Osteoblast (primary cell): ENCODE data around the gene KDELR3. TPM values are rescaled to one million over a fixed set of nuclear protein-coding genes. Genes with fewer than 3 reads are reported as not detected.
A peak's percentile ranks its signal among the peaks of the same experiment; 100 is the strongest.

Experiments used
- DNase-seq: peaks from one replicate; pipeline ENCODE4 v3.0.0; 2011; ENCODE audit warnings: low spot score, mixed read lengths; ENCODE audit not compliant: insufficient read length; ENCODE audit errors: missing footprints
- H2AFZ ChIP-seq: 2 replicates; pipeline ENCODE4 v1.6.0; 2011; ENCODE audit warnings: mild to moderate bottlenecking, low read length
- H3K27ac ChIP-seq: 2 replicates; pipeline ENCODE4 v1.5.1; 2011; ENCODE audit warnings: mild to moderate bottlenecking, low read depth, low read length, moderate library complexity
- H3K27me3 ChIP-seq: 2 replicates; pipeline ENCODE4 v1.6.0; 2012; ENCODE audit warnings: mild to moderate bottlenecking, control low read depth, inconsistent platforms, low read length, moderate library complexity; ENCODE audit not compliant: insufficient read depth
- H3K36me3 ChIP-seq: 2 replicates; pipeline ENCODE4 v1.5.1; 2011; ENCODE audit warnings: mild to moderate bottlenecking, low read length, control low read depth, moderate library complexity; ENCODE audit not compliant: insufficient read depth
- H3K4me1 ChIP-seq: 2 replicates; pipeline ENCODE4 v1.5.1; 2011; ENCODE audit warnings: mild to moderate bottlenecking, low read length, control low read depth, moderate library complexity; ENCODE audit not compliant: insufficient read depth
- H3K4me2 ChIP-seq: 2 replicates; pipeline ENCODE4 v1.6.0; 2011; ENCODE audit warnings: mild to moderate bottlenecking, low read length; ENCODE audit not compliant: insufficient read depth
- H3K4me3 ChIP-seq: fragments of 200-600 bp; sonication (generic); 3 replicates; pipeline ENCODE4 v1.5.1; 2012; ENCODE audit warnings: mild to moderate bottlenecking, low read length, inconsistent platforms; ENCODE audit not compliant: insufficient read depth
- H3K79me2 ChIP-seq: 2 replicates; pipeline ENCODE4 v1.6.0; 2012; ENCODE audit warnings: mild to moderate bottlenecking, low read length, control low read depth, inconsistent platforms; ENCODE audit not compliant: insufficient read depth
- H3K9me3 ChIP-seq: 2 replicates; pipeline ENCODE4 v1.5.1; 2011; ENCODE audit warnings: low read depth, low read length, control low read depth
- H4K20me1 ChIP-seq: 2 replicates; pipeline ENCODE4 v1.6.0; 2012; ENCODE audit warnings: mild to moderate bottlenecking, low read length, control low read depth; ENCODE audit not compliant: insufficient read depth
- CTCF ChIP-seq: IDR thresholded peaks from 2 replicates; pipeline ENCODE4 v1.5.1; 2011; ENCODE audit warnings: mild to moderate bottlenecking, low read depth, low read length, moderate library complexity; ENCODE audit errors: extremely low read depth
- total RNA-seq: library from RNA; depleted of rRNA; stranded (reverse); fragments of >200 nt; gene quantifications from 2 replicates; pipeline ENCODE4 v1.2.3, GENCODE V29; 2012

Gene KDELR3
- total RNA-seq, 1 donor = 142 TPM

- no peak for TF ChIP-seq CTCF
- Histone ChIP-seq H3K36me3 (peaks cover 31% of the 10 kb centered on the region), H2AFZ (no peak overlapping the region), H3K27me3 (no peaks in the 10 kb centered on the region), H3K27ac (peak overlapping the region; percentile 98), H3K4me3 (peak overlapping the region; percentile 99), H4K20me1 (peaks cover 44% of the 10 kb centered on the region), H3K79me2 (peaks cover 59% of the 10 kb centered on the region), H3K4me2 (peak overlapping the region; percentile 88), H3K4me1 (peaks cover 26% of the 10 kb centered on the region), H3K9me3 (no peaks in the 10 kb centered on the region)
- peak; percentile 63 for DNase-seq
These were observed 37.0 kb downstream of the KDELR3 start for GRCh38 chr22:38504731-38505540.

- Histone ChIP-seq H3K9me3 (no peaks in the 10 kb centered on the region), H3K4me2 (peak overlapping the region; percentile 88), H3K4me1 (peaks cover 26% of the 10 kb centered on the region), H2AFZ (peak overlapping the region; percentile 80), H3K4me3 (peak overlapping the region; percentile 99), H3K79me2 (peaks cover 53% of the 10 kb centered on the region), H3K27ac (peak overlapping the region; percentile 98), H3K27me3 (no peaks in the 10 kb centered on the region), H4K20me1 (peaks cover 44% of the 10 kb centered on the region), H3K36me3 (peaks cover 25% of the 10 kb centered on the region)
- TF ChIP-seq CTCF = no peak
- peak; percentile 90 for DNase-seq
These were observed 37.7 kb downstream of the KDELR3 start for GRCh38 chr22:38505541-38506117.

- DNase-seq = peak; percentile 97
- H3K4me1 ChIP-seq = peaks cover 26% of the 10 kb centered on the region
- H3K4me3 ChIP-seq = peak within 1 kb of the TSS; percentile 99
- no peaks in the 10 kb centered on the region for H3K9me3 ChIP-seq
- TF ChIP-seq CTCF = no peak
- peak within 1 kb of the TSS; percentile 98 for H3K27ac ChIP-seq
- H3K4me2 ChIP-seq = peak within 1 kb of the TSS; percentile 88
- peaks cover 19% of the 10 kb centered on the region for H3K36me3 ChIP-seq
- H3K27me3 ChIP-seq = no peaks in the 10 kb centered on the region
- H2AFZ ChIP-seq = peak within 1 kb of the TSS; percentile 98
- peaks cover 39% of the 10 kb centered on the region for H4K20me1 ChIP-seq
- H3K79me2 ChIP-seq = peaks cover 48% of the 10 kb centered on the region
These were observed 38.4 kb downstream of the KDELR3 start, which contains the start of gene DDX17 for GRCh38 chr22:38506118-38506962. DDX17 (minus strand) TSS chr22:38506311.
